Measurements from ENCODE around the gene PPP1R13B. TPM values are rescaled to one million over a fixed set of nuclear protein-coding genes. Genes with fewer than 3 reads are reported as not detected.

PPP1R13B gene, protein sequence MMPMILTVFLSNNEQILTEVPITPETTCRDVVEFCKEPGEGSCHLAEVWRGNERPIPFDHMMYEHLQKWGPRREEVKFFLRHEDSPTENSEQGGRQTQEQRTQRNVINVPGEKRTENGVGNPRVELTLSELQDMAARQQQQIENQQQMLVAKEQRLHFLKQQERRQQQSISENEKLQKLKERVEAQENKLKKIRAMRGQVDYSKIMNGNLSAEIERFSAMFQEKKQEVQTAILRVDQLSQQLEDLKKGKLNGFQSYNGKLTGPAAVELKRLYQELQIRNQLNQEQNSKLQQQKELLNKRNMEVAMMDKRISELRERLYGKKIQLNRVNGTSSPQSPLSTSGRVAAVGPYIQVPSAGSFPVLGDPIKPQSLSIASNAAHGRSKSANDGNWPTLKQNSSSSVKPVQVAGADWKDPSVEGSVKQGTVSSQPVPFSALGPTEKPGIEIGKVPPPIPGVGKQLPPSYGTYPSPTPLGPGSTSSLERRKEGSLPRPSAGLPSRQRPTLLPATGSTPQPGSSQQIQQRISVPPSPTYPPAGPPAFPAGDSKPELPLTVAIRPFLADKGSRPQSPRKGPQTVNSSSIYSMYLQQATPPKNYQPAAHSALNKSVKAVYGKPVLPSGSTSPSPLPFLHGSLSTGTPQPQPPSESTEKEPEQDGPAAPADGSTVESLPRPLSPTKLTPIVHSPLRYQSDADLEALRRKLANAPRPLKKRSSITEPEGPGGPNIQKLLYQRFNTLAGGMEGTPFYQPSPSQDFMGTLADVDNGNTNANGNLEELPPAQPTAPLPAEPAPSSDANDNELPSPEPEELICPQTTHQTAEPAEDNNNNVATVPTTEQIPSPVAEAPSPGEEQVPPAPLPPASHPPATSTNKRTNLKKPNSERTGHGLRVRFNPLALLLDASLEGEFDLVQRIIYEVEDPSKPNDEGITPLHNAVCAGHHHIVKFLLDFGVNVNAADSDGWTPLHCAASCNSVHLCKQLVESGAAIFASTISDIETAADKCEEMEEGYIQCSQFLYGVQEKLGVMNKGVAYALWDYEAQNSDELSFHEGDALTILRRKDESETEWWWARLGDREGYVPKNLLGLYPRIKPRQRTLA
- 3.3 to 5.2 TPM (median 4.5 TPM) in 5 replicates for total RNA-seq (2022; extraction: Qiagen RNA extraction; ENCODE audit: low read depth)

DNA sequence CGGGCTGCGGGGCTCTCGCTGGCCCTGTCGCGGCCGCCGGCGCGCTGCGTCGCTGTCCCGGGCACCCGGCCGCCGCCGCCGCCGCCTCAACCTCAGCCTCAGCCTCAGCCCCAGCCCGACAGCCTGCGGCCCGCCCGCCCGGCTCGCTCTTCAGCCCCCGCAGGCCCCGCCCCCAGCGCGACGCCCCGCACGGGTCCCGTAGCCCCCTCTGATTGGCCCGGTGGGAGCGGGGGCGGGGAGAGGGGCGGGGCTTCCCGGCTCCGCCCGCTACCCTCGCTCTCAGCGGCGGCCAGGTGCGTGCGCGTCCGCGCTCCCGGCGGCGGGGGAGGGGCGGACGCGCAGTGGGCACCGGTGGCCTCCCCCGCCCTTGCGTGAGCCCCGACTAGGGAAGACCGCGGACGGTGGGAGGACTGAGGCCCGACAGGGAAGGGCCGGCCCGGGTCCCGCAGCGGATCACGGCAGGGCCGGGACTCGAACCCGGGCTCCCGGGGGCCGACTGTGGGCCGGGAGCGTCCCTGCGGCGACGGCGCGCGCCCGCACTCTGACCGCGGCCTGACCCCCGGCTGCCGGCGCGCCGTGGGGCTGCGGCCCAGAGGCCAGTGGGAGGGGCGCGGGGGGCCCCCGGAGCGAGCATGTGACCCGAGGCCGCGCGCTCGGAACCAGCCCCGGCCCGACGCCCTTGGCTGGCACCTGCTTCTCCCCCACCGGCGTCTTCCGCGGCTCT, at the start of gene PPP1R13B:
Gene PPP1R13B, minus strand, starts transcription at position 125 of the 724 bp plus-strand sequence. CDS start 268 bp downstream, outside the sequence.

DNA sequence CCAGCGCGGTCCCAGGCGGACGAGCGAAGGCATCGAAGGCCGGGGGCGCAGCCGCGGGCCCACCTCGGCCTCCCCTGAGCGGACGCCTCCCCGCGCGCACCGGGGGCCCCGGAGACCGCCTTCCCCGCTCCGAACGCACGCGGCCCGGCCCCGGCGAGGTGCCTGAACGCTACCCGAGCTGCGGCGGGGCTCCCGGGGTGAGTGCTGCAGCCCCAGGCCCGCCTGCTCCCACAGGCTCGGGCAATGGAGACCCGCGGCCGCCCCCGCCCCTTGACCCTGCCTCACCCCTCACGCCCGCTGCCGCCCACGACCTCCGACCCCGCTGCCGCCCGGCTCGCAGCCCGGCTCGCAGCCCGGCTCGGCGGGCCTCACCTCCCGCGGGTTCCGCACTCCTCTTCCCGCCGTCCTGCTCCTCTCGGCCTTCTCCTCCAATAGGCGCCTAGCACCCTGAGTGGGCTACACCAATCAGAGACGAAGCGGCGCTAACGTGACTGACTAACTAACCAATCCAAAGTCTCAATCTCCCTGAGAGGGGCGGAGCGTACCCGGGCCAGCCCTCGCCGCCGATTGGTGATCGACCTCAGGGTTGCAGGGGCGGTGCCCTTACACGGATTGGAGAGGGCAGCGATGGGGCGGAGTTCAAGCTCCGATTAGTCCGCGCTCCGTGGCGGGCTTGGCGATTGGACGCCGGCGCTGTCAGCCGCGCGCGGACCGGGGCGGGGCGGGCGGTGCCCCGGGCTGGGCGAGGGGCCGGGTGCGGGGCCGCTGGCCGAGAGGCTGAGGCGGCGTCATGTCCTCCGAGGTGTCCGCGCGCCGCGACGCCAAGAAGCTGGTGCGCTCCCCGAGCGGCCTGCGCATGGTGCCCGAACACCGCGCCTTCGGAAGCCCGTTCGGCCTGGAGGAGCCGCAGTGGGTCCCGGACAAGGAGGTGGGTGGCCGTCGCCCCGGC, 132.0 kb downstream of the PPP1R13B start, which contains the start of the genes XRCC3 and ZFYVE21:
Gene XRCC3, minus strand, starts transcription at position 400 of the 949 bp plus-strand sequence. CDS start 4,364 bp downstream, outside the sequence.
Gene ZFYVE21, plus strand, starts transcription at position 759 of the 949 bp plus-strand sequence. Its CDS starts 32 bp downstream, at position 791.

Other genes with a start within 250 kb of the PPP1R13B start
- 82.1 to 109 TPM (median 105 TPM) in 5 replicates for gene KLC1, start 218.4 kb downstream of the PPP1R13B start, total RNA-seq (2022; extraction: Qiagen RNA extraction; ENCODE audit: low read depth)
- 26.7 to 32.8 TPM (median 32.2 TPM) in 5 replicates for gene XRCC3, start 132.1 kb downstream of the PPP1R13B start, total RNA-seq (2022; extraction: Qiagen RNA extraction; ENCODE audit: low read depth)
- gene ZFYVE21, start 131.8 kb downstream of the PPP1R13B start, total RNA-seq (2022; extraction: Qiagen RNA extraction; ENCODE audit: low read depth): 27.1 to 36.8 TPM (median 33.0 TPM) in 5 replicates
- gene TDRD9, start 80.9 kb upstream of the PPP1R13B start, total RNA-seq (2022; extraction: Qiagen RNA extraction; ENCODE audit: low read depth): 0.06 TPM in 1 of 5 replicates, not detected in the others
- not detected in 5 replicates for gene RD3L, start 95.0 kb upstream of the PPP1R13B start, total RNA-seq (2022; extraction: Qiagen RNA extraction; ENCODE audit: low read depth)
- gene ASPG, start 238.1 kb upstream of the PPP1R13B start, total RNA-seq (2022; extraction: Qiagen RNA extraction; ENCODE audit: low read depth): not detected in 5 replicates